K562 (cell line): ENCODE measurements around the gene SIX3. TPM values are rescaled to one million over a fixed set of nuclear protein-coding genes. Genes with fewer than 3 reads are reported as not detected.
A peak's percentile ranks its signal among the peaks of the same experiment; 100 is the strongest.

Source experiments
- ATAC-seq: fragments of 200-7000 bp; cut with Tn5 transposase; 3 replicates; pipeline ENCODE4 v1.9.1; 2020; ENCODE audit warnings: moderate library complexity
- BruUV-seq: library from RNA; stranded (reverse); fragments of 400-500 nt; replicated peaks from 2 replicates; lab custom pipeline; 2021; lab: Mats Ljungman, UMichigan
- CTCF ChIA-PET: fragments of 300-600 bp; formaldehyde crosslinking; extraction: SDS; loops from one replicate; lab custom pipeline; 2021; ENCODE audit warnings: low intra/inter-chr PET ratio; lab: Yijun Ruan, JAX
- POLR2A ChIA-PET: fragments of 300-600, 350-650 bp; sonication (Branson Sonifier 250); formaldehyde crosslinking; extraction: SDS; loops from one replicate; lab custom pipeline; 2021; ENCODE audit warnings: antibody characterized with exemption, inconsistent platforms; lab: Yijun Ruan, JAX
- DNase-seq, 4 experiments: peaks; one replicate each; pipeline versions ENCODE4 v3.0.0 to v3.0.0-alpha.2; 2011 to 2018; ENCODE audit warnings: low spot score in 3 of 4, mixed read lengths in 3 of 4; ENCODE audit errors: extremely low read depth in 1 of 4
- FAIRE-seq: peaks from 2 replicates; lab custom pipeline; 2011; peaks lifted over from hg19 to GRCh38; lab: Jason Lieb, UNC
- H2AFZ ChIP-seq: 2 replicates; pipeline ENCODE4 v1.6.0; 2011; ENCODE audit warnings: low read depth, low read length, control low read depth, inconsistent platforms
- H3K27ac ChIP-seq: fragments of 200-600 bp; 3 replicates; pipeline ENCODE4 v1.8.0; 2011; ENCODE audit warnings: low read depth, mild to moderate bottlenecking, control low read depth, inconsistent platforms, low read length, moderate library complexity, mixed read lengths; ENCODE audit errors: extremely low read depth
- H3K27me3 ChIP-seq, 2 experiments: fragments of 300-600 bp in 1 of 2; 2 replicates in 1 of 2; 3 replicates in 1 of 2; pipeline versions ENCODE4 v1.6.0 to v1.8.0; 2011; ENCODE audit warnings: inconsistent platforms in 2 of 2, low read length in 2 of 2, mild to moderate bottlenecking in 1 of 2, mixed read lengths in 1 of 2, moderate library complexity in 1 of 2; ENCODE audit not compliant: control insufficient read depth in 2 of 2, insufficient read depth in 2 of 2
- H3K36me3 ChIP-seq: fragments of 300-600 bp; 3 replicates; pipeline ENCODE4 v1.8.0; 2011; ENCODE audit warnings: mild to moderate bottlenecking, low read length, inconsistent platforms; ENCODE audit not compliant: control insufficient read depth, insufficient read depth
- H3K4me1 ChIP-seq, 2 experiments: fragments of 200-600 bp in 1 of 2; replicated peaks in 1 of 2; 2 replicates in 1 of 2; 3 replicates in 1 of 2; pipeline versions ENCODE4 v1.5.1 to v1.8.0; 2011; ENCODE audit warnings: inconsistent platforms in 2 of 2, low read length in 2 of 2, mild to moderate bottlenecking in 1 of 2, mixed read lengths in 1 of 2, moderate library complexity in 1 of 2; ENCODE audit not compliant: control insufficient read depth in 2 of 2, insufficient read depth in 2 of 2
- H3K4me2 ChIP-seq: 2 replicates; pipeline ENCODE4 v1.6.1; 2011; ENCODE audit warnings: low read length, control low read depth, inconsistent platforms, mixed read lengths; ENCODE audit not compliant: insufficient read depth
- H3K4me3 ChIP-seq: fragments of 200-600 bp; sonication (generic), shearing (Covaris generic); 2 replicates; pipeline ENCODE4 v1.5.1; 2016; ENCODE audit warnings: control low read depth, inconsistent platforms
- H3K79me2 ChIP-seq: fragments of 200-600 bp; 3 replicates; pipeline ENCODE4 v1.8.0; 2011; ENCODE audit warnings: low read length, inconsistent platforms; ENCODE audit not compliant: control insufficient read depth, insufficient read depth
- H3K9ac ChIP-seq, 2 experiments: 2 replicates each; pipeline versions ENCODE4 v1.6.0 to v1.6.1; 2011; ENCODE audit warnings: low read depth in 2 of 2, low read length in 2 of 2, control low read depth in 1 of 2, inconsistent platforms in 1 of 2, mild to moderate bottlenecking in 1 of 2, mixed read lengths in 1 of 2; ENCODE audit not compliant: insufficient read depth in 1 of 2
- H3K9me1 ChIP-seq: one replicate; pipeline ENCODE4 v1.6.0; 2011; ENCODE audit warnings: inconsistent platforms, mild to moderate bottlenecking, low read length, moderate library complexity; ENCODE audit not compliant: control insufficient read depth, insufficient read depth
- H3K9me3 ChIP-seq: replicated peaks from 2 replicates; pipeline ENCODE4 v1.5.1; 2011; ENCODE audit warnings: low read depth, low read length, inconsistent platforms; ENCODE audit not compliant: control insufficient read depth, insufficient read depth
- H4K20me1 ChIP-seq: replicated peaks from 2 replicates; pipeline ENCODE4 v1.6.1; 2011; ENCODE audit warnings: low read length, inconsistent platforms, mixed read lengths; ENCODE audit not compliant: control insufficient read depth, insufficient read depth
- ARID3A ChIP-seq: IDR thresholded peaks from 2 replicates; pipeline ENCODE4 v1.6.1; 2012; ENCODE audit warnings: low read depth, low read length, improper control_type of control experiment, borderline replicate concordance
- PHF21A ChIP-seq: fragments of 450-650 bp; IDR thresholded peaks from 2 replicates; pipeline ENCODE4 v1.6.1; 2017; ENCODE audit warnings: low read depth, borderline replicate concordance
- RAD21 ChIP-seq, 2 experiments: fragments of 250-450 bp in 1 of 2; fragments of 450-650 bp in 1 of 2; sonication (Bioruptor Pico) in 1 of 2; formaldehyde crosslinking in 1 of 2; IDR thresholded peaks in 1 of 2; conservative IDR thresholded peaks in 1 of 2; 2 replicates each; pipeline versions ENCODE4 v1.4.0 to v1.8.0; 2020 to 2022; ENCODE audit warnings: mild to moderate bottlenecking in 2 of 2, moderate library complexity in 1 of 2
- SMC3 ChIP-seq: conservative IDR thresholded peaks from 2 replicates; pipeline ENCODE4 v1.6.1; 2011; ENCODE audit warnings: low read depth, low read length, improper control_type of control experiment; ENCODE audit not compliant: insufficient read depth
- ZFP36 ChIP-seq: fragments of 150-350 bp; IDR thresholded peaks from 2 replicates; pipeline ENCODE4 v1.6.1; 2018; ENCODE audit warnings: low read length, low read depth; ENCODE audit not compliant: partially characterized antibody
- WGBS: fragments of 100-300 bp; shearing (Covaris generic); methylation state at CpG from one replicate; pipeline ENCODE4 v1.1.6; 2016; ENCODE audit warnings: low coverage, mixed read lengths; ENCODE audit not compliant: insufficient coverage; ENCODE audit errors: missing lambda C conversion rate; 5-methylcytosine and 5-hydroxymethylcytosine counted together
- in situ Hi-C: fragments of 300-500 bp; cut with MboI; formaldehyde crosslinking; loops from 4 replicates; pipeline ENCODE4 v1.15.0; 2018; ENCODE audit warnings: inconsistent platforms, mixed read lengths
- intact Hi-C: fragments of 100-400 bp; cut with micrococcal nuclease; formaldehyde crosslinking; loops from 2 replicates; pipeline ENCODE4 v1.14.2; 2022
- polyA plus RNA-seq, 8 experiments: library from polyadenylated mRNA; depleted of rRNA in 4 of 8; stranded (reverse) in 5 of 8; unstranded in 3 of 8; fragments of >200 nt; fragmentation: Nextera tagmentation in 2 of 8; fragmentation: Illumina TruSeq in 1 of 8; extraction: Ambion mirVana in 2 of 8; extraction: Trizol in 1 of 8; gene quantifications; 2 replicates each; pipeline versions ENCODE4 v1.2.1 to v1.2.3, GENCODE V29; 2011 to 2014; ENCODE audit warnings: inconsistent platforms in 1 of 8, missing spikeins in 1 of 8
- total RNA-seq, 7 experiments: library from RNA; depleted of rRNA in 6 of 7; stranded (reverse); fragments of >200 nt in 6 of 7; fragmentation: Illumina TruSeq in 2 of 7; extraction: Trizol in 2 of 7; gene quantifications; 2 replicates each; pipeline versions ENCODE4 v1.2.1 to v1.2.3, GENCODE V29; 2011 to 2021; ENCODE audit warnings: low replicate concordance in 1 of 7

SIX3 gene
- total and polyA plus RNA-seq, 9 of the 15 experiments (the other 6 are each of a cell fraction or from before 2014, with no cell fraction given): not detected

- TF ChIP-seq SMC3 (0 out of 2 replicates have a peak, but pooled peaks have one; percentile 17), ARID3A (no peak), RAD21 (CRISPR knock-in tag; conservative IDR thresholded peaks at IDR 0.05 in 1 of 2, IDR thresholded peaks at IDR 0.05 in 1 of 2) (peak in 1 of 2 experiments; percentile 42; a peak in 2 of 4 replicates)
- TF ChIP-seq, all 486 proteins: peak for 6
These were observed 10.8 kb downstream of the SIX3 start (continued) for GRCh38 chr2:44952143-44952805.

- 17% methylated on average over 30 of the region's 39 CpGs for WGBS
- no peaks in the 10 kb centered on the region for H3K9me3 ChIP-seq
- H2AFZ ChIP-seq: no peak overlapping the region
- FAIRE-seq (no peak), DNase-seq (no peak), ATAC-seq (no peak)
- in situ Hi-C loops: no loop called here
- H3K4me3 ChIP-seq: no peak overlapping the region
- H3K27ac ChIP-seq: no peak overlapping the region
- H3K9me1 ChIP-seq: no peaks in the 10 kb centered on the region
- H3K27me3 ChIP-seq: peaks cover 29 to 82% of the 10 kb centered on the region in 2 experiments; a peak in 4 of 5 replicates
- H3K4me2 ChIP-seq: no peak overlapping the region
- ChIA-PET CTCF (interaction anchor here (0.6 to 1.6 kb wide), 2 partner anchors 474 to 660 kb away, joined by 4 to 5 read pairs; no protein-coding TSS in a partner anchor), POLR2A (interaction anchor here (0.6 kb wide), 1 partner anchor 128 kb away, joined by 3 read pairs; no protein-coding TSS in a partner anchor)
- no peaks in the 10 kb centered on the region for H3K36me3 ChIP-seq
- 0 out of 4 replicates have a peak overlapping the region, but pooled peaks of 1 of the 2 experiments have one; percentile 4 for H3K9ac ChIP-seq
- BruUV-seq: no TSS peak
- no peaks in the 10 kb centered on the region for H3K79me2 ChIP-seq
- intact Hi-C loops: no loop called here
- H3K4me1 ChIP-seq: peaks cover 0 to 29% of the 10 kb centered on the region in 2 experiments; a peak in 3 of 5 replicates
- H4K20me1 ChIP-seq: peaks cover 11% of the 10 kb centered on the region
- TF ChIP-seq PHF21A: no peak
- TF ChIP-seq ZFP36: peak; percentile 32
These were observed 11.4 kb downstream of the SIX3 start for GRCh38 chr2:44952806-44953498.
